Measurements from ENCODE around the gene DAZAP1.
A peak's percentile ranks its signal among the peaks of the same experiment; 100 is the strongest.

DAZAP1 gene

DNA sequence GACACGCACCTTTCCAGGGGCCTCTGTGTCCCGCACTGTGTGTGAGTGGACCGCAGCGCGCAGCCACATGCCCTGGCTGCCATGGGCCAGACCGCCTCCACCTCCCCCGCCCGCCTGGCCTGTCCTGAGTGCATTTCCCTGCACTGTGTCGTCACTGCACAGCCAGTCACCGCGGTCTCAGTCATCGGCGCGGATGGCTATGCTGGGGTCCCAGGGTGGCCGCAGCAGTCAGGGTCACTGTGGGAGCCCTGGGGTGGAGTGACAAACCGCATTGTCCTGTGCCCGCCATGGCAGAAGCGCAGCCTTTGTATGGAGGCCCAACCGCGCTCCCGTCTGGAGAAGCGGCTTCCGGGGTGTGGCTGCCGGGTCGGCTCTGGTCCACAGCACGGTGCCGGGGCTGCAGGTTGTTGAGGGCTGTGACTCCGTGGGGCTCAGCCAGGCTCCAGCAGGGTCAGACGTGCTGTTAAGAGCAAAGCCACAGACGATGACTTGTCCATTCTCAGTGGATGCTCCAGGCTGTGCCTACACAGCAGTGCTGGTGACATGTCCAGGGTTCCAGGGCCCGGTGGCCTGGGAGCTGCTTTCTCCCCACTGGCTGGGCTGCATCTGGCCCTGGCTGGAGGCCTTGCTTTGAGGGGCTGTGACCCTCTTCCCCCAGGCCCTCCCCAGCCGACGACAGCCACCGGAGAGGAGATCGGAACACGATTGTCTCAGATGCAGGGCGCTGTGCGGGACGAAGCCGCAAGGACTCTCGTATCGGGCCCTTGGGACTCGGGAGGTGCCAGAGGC is 30.0 kb upstream of the DAZAP1 start:
- no peak for DNase-seq (ENCODE audit: low spot score)

DNA sequence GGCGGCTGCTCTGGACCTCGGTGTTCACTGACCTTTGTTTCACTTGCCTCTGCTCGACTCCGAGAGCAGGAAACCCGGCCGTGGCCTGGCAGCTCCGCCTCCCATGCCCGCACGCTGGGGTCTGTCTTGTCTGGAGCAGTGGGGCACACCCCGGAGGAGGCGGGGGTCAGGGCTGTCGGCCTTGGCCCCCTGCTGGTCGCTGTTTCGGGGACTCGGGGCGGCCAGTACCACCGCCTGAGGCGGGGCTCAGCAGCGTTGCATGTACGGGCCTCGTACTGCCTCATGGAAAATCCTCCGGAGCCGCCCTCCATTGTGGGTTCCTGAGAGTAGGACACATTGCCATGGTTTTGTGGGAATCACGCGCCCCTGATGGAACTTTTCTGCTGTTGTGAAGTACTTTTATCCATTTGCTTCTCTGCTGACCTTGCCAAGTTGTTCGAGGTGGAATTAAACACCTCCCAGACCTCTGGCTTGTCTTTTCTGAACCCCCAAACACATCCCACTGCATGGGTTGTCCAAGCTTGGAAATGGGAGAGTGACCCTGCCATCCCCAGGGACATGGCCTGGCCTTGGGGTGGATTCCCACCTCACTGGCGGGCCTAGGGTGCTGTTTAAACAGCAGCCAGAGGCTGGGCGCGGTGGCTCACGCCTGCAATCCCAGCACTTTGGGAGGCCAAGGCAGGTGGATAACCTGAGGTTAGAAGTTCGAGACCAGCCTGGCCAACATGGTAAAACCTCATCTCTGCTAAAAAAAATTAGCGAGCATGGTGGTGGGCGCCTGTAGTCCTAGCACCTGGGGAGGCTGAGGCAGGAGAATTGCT is 29.2 kb upstream of the DAZAP1 start:
- no peak for DNase-seq (ENCODE audit: low spot score)

DNA sequence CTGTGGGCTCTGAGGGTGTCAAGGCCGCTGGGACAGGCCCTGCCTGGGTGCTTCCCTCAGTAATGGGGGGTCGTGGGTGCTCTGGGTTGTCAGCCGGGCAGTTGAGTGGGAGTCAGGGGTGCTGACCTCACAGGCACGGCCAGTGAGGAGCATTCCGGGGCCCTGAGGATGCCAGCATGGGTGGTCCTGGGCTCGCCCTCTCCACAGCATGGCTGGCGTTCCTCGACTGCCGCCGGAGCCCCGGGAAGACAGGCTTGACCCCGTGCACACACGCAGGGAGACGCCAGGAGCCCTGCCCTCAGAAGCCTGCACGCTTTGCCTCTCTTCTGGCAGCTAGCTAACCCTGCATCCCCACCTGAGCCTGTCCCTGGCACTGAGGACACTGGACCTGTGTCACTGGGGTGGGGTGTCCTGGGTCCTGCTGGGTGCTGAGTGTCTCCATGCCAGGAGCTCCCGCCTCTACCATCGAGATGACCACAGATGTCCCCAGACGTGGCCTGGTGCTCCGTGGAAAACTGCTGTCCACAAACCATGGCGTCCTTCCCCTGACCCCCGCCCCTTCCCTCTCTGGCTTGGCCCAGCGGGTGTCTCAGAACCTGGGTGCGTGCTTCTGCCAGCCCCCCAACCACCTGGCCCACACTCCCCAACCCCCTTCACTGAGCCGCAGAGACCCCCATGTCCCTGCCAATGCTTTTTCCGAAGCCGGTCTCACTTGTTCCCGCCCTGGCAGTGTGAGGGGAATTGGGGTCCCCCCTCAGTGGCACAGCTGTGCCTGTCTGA is 28.1 kb upstream of the DAZAP1 start:
- no peak for DNase-seq (ENCODE audit: low spot score)

DNA sequence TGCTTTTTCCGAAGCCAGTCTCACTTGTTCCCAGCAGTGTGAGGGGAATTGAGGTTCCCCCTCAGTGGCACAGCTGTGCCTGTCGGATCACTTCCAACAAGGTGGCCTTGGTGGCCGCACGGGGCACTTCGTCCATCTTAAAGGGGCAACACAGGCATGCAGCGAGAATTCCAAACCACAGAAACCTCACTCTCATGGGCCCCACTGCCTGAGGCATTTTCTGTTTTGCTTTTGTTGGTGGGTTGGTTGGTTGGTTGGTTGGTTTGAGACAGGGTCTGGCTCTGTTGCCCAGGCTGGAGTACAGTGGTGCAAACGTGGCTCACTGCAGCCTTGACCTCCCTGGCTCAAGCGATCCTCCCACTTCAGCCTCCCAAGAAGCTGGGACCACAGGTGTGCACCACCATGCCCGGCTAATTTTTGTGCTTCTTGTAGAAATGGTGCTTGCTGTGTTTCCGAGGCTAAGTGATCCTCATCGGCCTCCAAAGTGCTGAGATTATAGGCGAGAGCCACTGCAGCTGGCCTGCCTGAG is 27.4 kb upstream of the DAZAP1 start:
- no peak for DNase-seq (ENCODE audit: low spot score)

DNA sequence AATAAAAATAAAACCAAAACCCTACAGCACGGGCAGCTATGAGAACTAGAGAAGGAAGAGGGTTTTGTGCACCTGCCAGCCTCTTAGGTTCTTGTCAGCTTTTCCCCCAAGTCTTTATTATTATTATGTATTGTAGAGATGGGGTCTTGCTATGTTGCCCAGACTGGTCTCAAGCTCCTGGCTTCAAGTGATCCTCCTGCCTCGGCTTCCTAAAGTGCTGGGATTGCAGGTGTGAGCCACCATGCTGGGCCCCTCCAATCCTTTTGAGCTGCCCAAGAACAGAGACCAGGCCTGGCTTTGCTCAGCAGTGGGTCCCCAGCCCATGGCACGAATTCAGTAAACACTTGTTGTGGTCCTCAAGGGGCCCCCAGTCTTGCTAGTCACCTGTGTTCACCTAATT is 25.1 kb upstream of the DAZAP1 start:
- no peak for DNase-seq (ENCODE audit: low spot score)

DNA sequence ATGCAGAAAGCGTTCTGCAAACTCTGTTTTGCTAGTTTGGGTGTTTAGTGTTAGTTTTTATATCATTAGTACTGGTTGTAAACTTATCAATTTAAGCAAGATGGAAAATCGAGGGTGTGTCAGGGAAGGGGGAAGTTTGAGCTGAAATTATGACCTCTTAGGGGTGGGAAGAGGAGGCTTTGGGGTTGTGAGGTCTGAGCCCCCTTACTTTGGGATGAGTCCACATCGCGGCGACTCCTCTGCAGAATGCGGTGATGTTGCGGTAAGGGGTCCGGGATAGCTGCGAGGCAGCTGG is 24.4 kb upstream of the DAZAP1 start:
- DNase-seq (ENCODE audit: low spot score): no peak

DNA sequence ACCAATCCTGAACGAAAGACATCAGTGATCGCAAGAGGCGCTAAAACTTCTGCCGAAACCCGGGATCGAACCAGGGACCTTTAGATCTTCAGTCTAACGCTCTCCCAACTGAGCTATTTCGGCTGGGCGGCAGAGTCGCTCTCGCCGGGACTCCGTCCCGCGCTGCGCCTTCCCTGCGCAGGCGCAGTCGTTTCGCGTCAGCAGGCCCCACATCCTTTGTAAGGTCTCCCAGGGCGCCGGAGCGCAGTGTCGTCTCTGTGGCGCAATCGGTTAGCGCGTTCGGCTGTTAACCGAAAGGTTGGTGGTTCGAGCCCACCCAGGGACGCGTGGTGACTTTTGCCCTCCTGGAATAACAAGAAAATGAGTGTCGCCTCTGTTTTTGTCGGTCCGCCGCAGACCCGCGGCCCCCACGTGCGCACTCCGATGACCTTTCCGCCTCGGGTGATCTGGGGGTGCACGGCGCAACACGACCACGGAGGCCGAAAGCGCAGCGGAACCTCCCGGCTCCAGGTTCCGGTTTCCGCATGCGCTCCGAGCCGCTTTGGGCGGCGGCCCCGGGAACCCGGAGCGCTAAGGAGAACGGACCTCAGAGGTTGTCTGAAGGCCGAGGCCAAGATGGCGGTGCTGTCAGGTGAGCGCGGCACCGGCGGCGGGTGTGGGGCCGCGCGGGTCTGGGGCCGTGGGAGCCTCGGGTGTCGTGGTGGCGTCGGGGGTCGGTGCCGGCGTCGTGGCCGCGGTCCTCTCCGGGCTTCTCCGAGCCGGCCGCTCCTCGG is 23.9 kb upstream of the DAZAP1 start, which contains the start of gene NDUFS7:
Gene NDUFS7, plus strand, starts transcription at position 596 of the 773 bp plus-strand sequence. Its CDS starts 20 bp downstream, at position 616.
- peak; percentile 88 for DNase-seq (ENCODE audit: low spot score)

DNA sequence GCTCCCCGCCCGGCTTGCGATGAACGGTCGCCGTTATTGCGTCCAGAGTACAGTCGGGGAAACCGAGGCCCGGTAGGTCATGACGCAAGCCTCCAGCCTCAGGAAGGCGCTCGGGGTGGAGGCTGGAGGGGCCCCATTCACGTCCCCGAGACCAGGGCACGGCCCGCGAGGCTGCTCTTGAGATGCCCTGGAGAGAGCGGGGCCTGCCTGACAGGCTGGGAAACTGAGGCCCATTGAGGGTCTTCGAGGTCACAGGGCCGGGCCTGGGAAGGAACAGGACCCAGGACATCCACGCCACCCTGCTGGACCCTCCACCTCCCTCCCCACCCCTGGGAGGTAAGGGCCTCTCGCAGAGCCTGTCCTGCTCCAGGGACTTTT is 23.3 kb upstream of the DAZAP1 start:
- no peak for DNase-seq (ENCODE audit: low spot score)

DNA sequence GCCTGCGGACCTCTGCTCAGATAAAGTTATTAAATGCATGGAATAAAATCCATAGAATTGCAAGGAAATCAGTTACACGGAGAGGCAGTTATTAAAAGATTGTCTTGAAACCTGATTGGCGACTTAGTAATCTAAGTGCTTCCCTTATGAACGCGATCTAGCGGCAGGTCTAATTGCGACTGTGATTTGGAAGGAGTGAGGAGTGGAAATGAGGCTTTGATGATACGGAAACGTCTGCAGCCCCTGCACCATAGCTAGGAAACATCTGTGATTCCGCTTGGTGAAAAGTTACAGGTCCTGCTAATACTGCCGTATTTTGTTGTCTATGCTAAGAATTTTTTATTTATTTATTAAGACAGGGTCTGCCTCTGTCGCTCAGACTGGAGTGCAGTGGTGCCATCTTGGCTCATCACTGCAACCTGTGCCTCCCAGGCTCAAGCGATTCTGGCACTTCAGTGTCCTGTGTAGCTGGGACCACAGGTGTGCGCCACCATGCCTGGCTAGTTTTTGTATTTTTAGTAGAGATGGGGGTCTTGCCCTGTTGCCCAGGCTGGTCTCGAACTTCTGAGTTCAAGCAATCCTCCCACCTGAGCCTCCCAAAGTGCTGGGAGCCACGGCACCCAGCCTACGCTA is 22.8 kb upstream of the DAZAP1 start:
- no peak for DNase-seq (ENCODE audit: low spot score)

DNA sequence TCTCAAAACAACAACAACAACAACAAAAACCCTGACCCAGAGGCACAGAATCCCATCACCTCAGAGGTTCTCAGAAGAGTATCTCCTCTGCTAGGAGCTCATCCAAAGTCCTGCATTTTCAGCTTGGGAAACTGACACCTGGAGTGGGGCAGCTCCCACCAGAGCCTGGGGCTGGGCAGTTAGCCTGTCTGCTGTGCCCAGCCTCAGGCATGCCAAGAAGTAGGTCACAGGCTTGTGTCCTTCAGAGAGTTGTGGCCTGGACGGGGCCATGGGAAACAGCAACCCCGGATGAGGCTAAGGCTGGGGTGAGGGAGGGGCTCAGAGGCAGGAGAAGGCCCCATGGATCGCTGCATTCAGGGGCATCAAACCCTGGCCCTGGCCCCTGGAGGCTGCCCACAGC is 21.6 kb upstream of the DAZAP1 start:
- no peak for DNase-seq (ENCODE audit: low spot score)

DNA sequence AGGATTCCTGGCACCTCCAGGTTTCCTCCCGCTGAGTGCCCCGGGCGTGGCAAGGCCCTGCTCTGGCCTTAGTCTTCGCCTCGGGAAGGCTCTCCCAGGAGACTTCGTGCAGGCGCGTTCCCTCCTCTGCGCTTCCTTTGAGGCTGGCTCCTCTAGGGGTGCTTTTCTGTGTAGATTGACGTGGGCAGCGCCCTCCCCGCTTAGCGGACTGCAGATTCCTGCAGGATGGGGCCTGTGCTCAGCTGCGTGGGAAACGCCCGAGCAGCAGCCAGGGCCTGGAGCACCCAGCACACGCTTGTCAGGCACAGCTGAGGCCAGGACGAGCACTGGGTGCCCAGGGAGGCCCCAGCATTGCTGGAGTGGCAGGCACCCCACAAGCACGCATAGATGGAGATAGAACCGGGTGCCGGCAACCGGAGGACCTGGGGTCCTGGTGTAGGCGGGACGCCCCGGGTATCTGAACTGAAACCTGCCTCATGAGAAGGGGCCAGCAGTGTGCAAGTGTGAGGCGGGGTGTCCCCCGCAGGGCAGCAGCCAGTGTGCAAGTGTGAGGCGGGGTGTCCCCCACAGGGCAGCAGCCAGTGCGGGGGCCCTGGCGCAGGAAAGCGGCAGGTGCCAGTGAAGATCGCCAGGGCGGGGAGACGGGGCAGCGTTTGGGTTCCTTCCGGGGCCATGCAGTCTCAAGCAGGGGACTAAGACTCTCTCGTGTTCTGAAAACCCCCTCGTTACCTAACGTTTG is 20.3 kb upstream of the DAZAP1 start:
- no peak for DNase-seq (ENCODE audit: low spot score)

DNA sequence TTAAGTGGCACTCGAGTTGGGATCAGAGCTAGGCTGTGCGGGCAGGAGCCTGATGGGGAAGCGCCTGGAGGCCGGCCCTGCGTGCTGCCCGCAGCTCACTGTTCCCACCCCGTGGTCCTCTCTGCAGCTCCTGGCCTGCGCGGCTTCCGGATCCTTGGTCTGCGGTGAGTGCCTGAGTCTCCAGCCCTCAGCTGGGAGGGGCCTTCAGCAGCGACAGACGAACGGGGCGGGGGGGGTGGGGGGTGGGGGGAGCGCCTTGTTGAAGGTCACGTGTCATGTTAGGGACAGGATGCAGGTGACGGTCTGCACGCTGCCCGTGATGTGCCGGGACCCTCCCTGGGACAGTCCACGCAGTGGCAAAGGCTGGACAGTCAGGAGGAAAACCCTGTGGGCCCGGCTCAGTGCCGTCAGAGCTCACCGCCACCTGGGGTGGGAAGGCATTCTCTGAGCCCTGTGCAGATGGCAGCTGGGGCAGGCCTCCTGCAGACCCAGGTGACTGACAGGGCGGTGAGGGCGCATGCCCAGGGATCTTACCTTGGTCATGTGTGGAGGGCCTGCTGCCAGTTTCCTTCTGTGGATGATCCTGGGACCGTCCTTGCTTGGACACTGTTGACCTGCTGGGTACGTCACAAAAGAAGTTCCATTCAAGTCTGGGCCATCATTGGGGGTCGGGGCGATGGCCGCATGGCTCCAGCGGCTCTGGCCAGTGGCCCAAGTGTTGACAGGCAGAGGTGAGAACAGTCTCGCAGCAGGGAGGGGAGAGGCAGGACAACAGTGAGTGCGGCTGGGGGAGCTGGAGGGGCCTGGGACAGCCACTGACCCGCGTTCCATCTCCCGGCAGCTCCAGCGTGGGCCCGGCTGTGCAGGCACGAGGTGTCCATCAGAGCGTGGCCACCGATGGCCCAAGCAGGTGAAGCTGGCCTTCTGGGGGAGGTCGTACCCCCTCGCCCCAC is 19.4 kb upstream of the DAZAP1 start:
- peak; percentile 89 for DNase-seq (ENCODE audit: low spot score)

DNA sequence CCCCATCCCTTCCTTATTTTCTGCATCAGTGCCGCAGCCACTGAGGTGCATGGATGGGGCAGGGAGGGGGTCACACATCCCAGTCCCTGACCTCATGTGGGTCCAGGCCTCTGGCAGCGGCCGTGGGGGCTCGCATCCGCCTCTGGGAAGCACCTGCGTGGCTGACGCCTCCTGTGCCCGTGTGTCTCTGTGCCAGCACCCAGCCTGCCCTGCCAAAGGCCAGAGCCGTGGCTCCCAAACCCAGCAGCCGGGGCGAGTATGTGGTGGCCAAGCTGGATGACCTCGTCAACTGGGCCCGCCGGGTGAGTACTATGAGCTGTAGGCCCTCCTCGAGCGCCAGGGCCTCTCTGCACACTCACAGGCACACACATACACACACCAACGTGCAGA is 18.8 kb upstream of the DAZAP1 start:
- DNase-seq (ENCODE audit: low spot score): no peak

DNA sequence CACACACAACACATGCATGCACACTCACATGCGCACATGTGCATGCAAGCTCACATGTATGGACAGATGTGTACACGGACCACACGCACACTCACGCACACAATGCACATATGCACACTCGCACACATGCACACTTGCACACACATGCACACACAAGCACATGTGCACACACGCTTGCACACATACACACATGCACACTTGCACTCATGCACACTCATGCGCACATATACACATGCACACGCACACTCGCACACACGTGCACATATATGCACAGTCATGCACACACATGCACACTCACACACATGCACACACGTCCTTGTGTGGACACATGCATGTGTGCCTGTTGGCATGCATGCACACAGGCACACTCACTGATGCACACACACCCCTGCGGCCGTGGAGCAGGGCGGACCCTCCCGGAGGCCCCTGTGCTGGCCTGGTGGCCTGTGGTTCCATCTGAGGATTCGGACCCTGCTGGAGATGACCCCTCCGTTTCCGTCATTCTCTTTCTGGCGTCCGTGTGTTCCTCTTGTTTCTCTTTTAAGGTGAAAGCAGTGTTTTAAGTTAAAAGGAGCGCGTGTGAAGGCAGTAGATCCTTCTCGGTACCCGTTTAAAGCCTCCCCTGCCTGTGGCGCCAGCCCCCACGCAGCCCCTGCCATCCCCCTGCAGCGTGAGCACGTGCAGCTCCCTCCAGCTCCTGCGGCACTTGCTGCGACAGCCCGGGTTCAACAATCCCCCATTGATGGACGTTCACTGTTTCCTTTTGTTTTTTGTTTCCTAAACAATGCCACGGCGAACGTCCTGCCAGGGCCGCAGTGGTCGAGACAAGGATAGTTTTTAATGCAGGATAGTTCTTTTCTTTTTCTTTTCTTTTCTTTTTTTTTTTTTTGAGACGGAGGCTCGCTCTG is 18.1 kb upstream of the DAZAP1 start:
- no peak for DNase-seq (ENCODE audit: low spot score)

DNA sequence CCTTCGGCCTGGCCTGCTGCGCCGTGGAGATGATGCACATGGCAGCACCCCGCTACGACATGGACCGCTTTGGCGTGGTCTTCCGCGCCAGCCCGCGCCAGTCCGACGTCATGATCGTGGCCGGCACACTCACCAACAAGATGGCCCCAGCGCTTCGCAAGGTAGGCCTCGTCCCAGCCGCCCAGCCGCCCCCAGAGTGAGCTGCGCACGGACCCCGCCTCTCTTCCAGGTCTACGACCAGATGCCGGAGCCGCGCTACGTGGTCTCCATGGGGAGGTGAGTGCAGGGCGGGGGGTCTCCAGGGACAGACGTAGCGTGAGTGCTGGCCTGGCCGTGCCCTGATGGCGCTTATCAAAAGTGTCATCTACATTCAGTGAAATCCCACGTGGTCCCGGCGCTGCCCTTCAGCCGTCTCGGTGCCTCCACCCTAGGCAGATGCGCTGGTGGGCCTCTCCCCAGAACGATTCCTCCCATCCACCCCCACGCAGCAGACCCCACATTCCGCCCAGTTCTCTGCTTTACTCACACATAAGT is 16.4 kb upstream of the DAZAP1 start:
- DNase-seq (ENCODE audit: low spot score): no peak

DNA sequence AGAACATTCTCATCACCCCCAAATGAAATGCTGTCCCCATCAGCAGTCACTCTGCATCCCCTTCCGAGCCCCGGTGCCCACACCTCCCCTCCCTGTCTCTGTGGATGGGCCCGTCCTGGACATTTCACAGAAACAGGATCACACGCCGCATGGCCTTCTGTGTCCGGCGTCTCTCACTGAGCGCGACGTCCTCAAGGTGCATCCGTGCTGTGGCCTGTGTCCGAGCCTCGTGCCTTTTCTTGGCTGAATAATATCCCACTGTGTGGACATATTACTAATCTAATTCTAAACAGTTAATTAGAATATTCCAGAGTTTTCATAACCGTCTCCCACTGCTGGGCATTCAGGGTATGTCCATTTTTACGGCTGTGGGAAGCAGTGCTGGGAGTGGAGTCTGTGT is 15.0 kb upstream of the DAZAP1 start:
- DNase-seq (ENCODE audit: low spot score): no peak

DNA sequence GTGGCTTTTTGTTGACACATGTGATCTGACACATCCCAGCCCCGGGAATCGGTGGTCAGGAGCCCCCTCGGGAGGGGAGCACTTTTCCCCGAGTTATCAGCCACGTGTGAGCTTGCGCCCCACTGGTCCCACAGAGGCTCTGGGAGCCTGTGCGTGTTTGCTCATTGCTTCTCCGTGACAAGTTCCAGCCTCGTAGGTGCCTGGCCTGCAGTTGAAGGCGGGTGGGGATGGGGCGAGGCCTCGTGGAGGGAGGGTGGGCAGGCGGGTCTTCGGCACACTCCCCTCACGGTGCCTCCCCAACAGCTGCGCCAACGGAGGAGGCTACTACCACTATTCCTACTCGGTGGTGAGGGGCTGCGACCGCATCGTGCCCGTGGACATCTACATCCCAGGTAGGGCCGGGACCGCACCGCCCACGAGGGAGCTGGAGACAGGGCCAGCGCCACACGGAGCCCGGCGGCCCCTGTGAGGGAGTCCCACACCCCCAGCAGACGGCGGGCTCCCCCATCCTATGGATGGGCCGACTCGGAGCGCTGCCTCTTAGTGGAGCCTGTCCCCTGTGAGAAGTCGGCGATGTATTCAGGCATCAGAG is 14.4 kb upstream of the DAZAP1 start:
- DNase-seq (ENCODE audit: low spot score): no peak

DNA sequence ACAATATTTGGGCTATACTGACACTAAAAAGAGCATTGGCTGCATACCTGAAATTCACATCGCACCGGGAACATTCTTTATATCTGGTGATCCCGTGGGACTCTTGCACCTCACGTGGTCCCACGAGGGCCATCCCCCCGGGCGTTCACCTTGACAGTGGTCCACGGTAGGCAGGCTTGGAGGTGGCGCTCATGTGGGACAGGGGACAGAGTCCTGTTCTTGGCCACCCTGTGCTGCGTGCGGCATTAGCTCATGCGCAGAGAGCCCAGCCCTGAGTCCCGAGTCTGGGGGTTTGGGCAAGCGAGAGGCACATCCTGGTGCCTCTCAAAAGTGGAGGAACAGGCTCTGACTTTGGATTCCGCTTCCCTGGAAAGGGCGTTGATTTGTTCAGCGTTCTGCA is 13.5 kb upstream of the DAZAP1 start:
- DNase-seq (ENCODE audit: low spot score): no peak
